DMS53 (cell line): Measurements from ENCODE around the gene IL17RC.
"Not testable (repeated sequence)": the region's sequence is repeated elsewhere in the genome, so short reads cannot be mapped to it uniquely, and the experiment has no call there.

ENCODE experiments used
- DNase-seq: peaks from one replicate; lab custom pipeline; 2025; lab: John Stamatoyannopoulos, UW

IL17RC gene

GRCh38 chr3:9915254-9916141 is 1.4 kb upstream of the IL17RC start:
- DNase-seq, result peak; percentile 64

GRCh38 chr3:9916346-9916733 is 558 bp upstream of the IL17RC start:
- peak; percentile 31 for DNase-seq

- no peak for DNase-seq
These were observed 922 bp downstream of the IL17RC start for GRCh38 chr3:9917820-9918219.

- DNase-seq, result no peak
These were observed 1.6 kb downstream of the IL17RC start for GRCh38 chr3:9918261-9919038.

GRCh38 chr3:9928158-9928557 is 11.3 kb downstream of the IL17RC start:
- no peak for DNase-seq

- DNase-seq, result no peak
These were observed 14.0 kb downstream of the IL17RC start for GRCh38 chr3:9930804-9931418.

GRCh38 chr3:9932535-9932842 is 15.6 kb downstream of the IL17RC start:
- DNase-seq, result no peak

- peak; percentile 76 for DNase-seq
These were observed 16.1 kb downstream of the IL17RC start for GRCh38 chr3:9932843-9933560.

- DNase-seq, result peak; percentile 92
These were observed 16.8 kb downstream of the IL17RC start, which contains the start of gene CRELD1 for GRCh38 chr3:9933561-9934234. CRELD1 (plus strand) TSS chr3:9933834; CDS start chr3:9934439, 605 bp downstream.

GRCh38 chr3:9934235-9934621 is 17.3 kb downstream of the IL17RC start:
- peak; percentile 51 for DNase-seq

GRCh38 chr3:9934993-9935392 is 18.1 kb downstream of the IL17RC start:
- no peak for DNase-seq

- DNase-seq, result no peak
These were observed 19.1 kb downstream of the IL17RC start for GRCh38 chr3:9935966-9936510.

- no peak for DNase-seq
These were observed 20.8 kb downstream of the IL17RC start for GRCh38 chr3:9937486-9938238.

GRCh38 chr3:9938966-9939365 is 22.1 kb downstream of the IL17RC start:
- DNase-seq, result no peak

GRCh38 chr3:9939906-9940305 is 23.0 kb downstream of the IL17RC start:
- DNase-seq, result not testable (repeated sequence)

GRCh38 chr3:9940746-9941145 is 23.8 kb downstream of the IL17RC start:
- no peak for DNase-seq

- no peak for DNase-seq
These were observed 25.3 kb downstream of the IL17RC start for GRCh38 chr3:9942164-9942563.

GRCh38 chr3:9942934-9943690 is 26.2 kb downstream of the IL17RC start:
- DNase-seq, result no peak

GRCh38 chr3:9944271-9944670 is 27.4 kb downstream of the IL17RC start:
- DNase-seq, result no peak

GRCh38 chr3:9945358-9945757 is 28.5 kb downstream of the IL17RC start:
- DNase-seq, result no peak
